ENCODE measurements around the gene SEC63. TPM values are rescaled to one million over a fixed set of nuclear protein-coding genes. Genes with fewer than 3 reads are reported as not detected.

The SEC63 gene
- total RNA-seq, 4 donors from 2014 or later: 24.2 to 44.9 (median 37.2) TPM

DNA sequence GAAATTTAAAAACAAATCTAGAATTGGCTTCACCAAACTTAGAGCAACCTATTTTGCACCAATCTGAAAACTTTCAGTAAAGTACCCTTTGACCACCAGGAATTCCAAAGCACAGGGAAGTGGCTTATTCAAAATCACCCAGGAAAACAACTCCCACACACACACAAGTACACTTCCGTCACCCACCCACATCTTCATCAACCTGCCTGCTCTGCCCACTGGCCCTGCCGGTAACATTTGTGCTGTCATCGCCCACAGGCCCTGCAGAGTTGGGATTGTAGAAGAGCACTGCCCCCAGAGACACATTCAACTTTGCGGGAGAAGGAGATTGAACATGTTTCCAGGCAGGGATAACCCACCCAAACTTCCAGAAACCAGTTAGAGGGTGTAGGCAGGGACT, 114.6 kb downstream of the SEC63 start:
- peaks cover 0 to 23% (median 0%) of the 10 kb centered on the region in 4 donors for H3K27me3 ChIP-seq
- H3K27ac ChIP-seq (replicated peaks in 1 of 4): no peak overlapping the region
- H3K9me3 ChIP-seq: no peaks in the 10 kb centered on the region
- no peak overlapping the region for H3K4me3 ChIP-seq
- TF ChIP-seq EP300 (IDR thresholded peaks at IDR 0.05) (no peak), POLR2A (IDR thresholded peaks at IDR 0.05; ENCODE audit: low read depth) (no peak)
- TF ChIP-seq, protein P1, sequence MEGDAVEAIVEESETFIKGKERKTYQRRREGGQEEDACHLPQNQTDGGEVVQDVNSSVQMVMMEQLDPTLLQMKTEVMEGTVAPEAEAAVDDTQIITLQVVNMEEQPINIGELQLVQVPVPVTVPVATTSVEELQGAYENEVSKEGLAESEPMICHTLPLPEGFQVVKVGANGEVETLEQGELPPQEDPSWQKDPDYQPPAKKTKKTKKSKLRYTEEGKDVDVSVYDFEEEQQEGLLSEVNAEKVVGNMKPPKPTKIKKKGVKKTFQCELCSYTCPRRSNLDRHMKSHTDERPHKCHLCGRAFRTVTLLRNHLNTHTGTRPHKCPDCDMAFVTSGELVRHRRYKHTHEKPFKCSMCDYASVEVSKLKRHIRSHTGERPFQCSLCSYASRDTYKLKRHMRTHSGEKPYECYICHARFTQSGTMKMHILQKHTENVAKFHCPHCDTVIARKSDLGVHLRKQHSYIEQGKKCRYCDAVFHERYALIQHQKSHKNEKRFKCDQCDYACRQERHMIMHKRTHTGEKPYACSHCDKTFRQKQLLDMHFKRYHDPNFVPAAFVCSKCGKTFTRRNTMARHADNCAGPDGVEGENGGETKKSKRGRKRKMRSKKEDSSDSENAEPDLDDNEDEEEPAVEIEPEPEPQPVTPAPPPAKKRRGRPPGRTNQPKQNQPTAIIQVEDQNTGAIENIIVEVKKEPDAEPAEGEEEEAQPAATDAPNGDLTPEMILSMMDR (IDR thresholded peaks at IDR 0.05): no peak
- H3K4me1 ChIP-seq: peaks cover 6 to 9% (median 8%) of the 10 kb centered on the region in 4 donors
- DNase-seq (ENCODE audit: extremely low spot score): no peak
- 82% methylated on average over 4 of the region's 4 CpGs for WGBS
- no peaks in the 10 kb centered on the region for H3K36me3 ChIP-seq
- intact Hi-C loops (cut with DNase I): no loop called here

DNA sequence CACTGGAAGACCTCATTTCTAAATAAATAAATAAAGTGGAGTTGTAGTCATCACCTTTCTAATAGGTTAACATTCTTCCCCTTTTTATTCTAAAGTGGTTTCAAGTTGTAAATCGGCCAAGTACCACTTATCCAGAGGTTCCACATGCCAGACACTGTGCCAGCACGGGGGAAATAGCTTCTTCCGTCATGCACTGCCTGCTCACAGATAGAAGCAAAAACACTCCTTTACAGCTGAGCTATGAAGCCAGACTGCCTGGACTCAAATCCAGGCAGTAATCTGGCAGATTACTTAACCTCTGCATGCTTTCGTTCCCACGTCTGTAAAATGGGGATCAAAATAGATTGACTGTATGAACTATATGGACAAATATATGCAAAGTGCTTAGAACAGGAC, 116.7 kb downstream of the SEC63 start:
- no peaks in the 10 kb centered on the region for H3K36me3 ChIP-seq
- H3K27me3 ChIP-seq: peaks cover 0 to 5% (median 0%) of the 10 kb centered on the region in 4 donors
- TF ChIP-seq EP300 (IDR thresholded peaks at IDR 0.05) (no peak), POLR2A (IDR thresholded peaks at IDR 0.05; ENCODE audit: low read depth) (no peak)
- TF ChIP-seq, protein P1 (IDR thresholded peaks at IDR 0.05): no peak
- no peak overlapping the region for H3K4me3 ChIP-seq
- 59% methylated on average over 5 of the region's 5 CpGs for WGBS
- intact Hi-C loops (cut with DNase I): no loop called here
- no peak overlapping the region for H3K27ac ChIP-seq (replicated peaks in 1 of 4)
- no peak for DNase-seq (ENCODE audit: extremely low spot score)
- no peaks in the 10 kb centered on the region for H3K9me3 ChIP-seq
- H3K4me1 ChIP-seq: no peaks in the 10 kb centered on the region

DNA sequence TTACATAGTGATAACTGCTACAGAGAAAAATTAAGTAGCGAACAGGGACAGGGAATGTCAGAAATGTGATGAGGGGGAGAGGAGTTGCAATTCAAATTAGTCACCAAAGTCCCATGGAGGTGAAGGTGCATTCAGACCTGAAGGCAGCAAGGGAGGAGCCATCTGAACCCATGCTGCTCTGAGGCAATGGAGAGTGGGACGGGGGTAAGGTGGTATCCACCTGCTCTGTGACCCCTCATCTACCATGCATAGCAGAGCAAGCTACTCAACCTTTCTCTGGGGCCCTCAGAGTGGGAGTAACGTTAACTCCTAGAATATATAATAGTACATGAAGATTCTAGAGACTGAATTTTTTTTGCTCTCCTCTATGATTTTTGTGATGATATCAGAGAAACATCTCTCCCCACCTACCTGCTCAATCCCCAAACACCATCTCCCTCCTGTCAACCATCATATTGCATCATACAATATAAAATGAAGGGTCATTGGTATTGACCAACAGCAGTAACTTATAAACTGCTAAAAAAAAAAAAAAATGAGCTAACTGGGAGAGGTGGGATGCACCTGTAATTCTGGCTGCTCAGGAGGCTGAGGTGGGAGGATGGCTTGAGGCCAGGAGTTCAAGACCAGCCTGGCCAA, 117.3 kb downstream of the SEC63 start:
- WGBS: 83% methylated on average over 3 of the region's 3 CpGs
- TF ChIP-seq, protein P1 (IDR thresholded peaks at IDR 0.05): no peak
- TF ChIP-seq POLR2A (IDR thresholded peaks at IDR 0.05; ENCODE audit: low read depth) (no peak), EP300 (IDR thresholded peaks at IDR 0.05) (no peak), POLR2AphosphoS5 (IDR thresholded peaks at IDR 0.05) (no peak)
- no peaks in the 10 kb centered on the region for H3K9me3 ChIP-seq
- intact Hi-C loops (cut with DNase I): no loop called here
- no peak overlapping the region for H3K4me3 ChIP-seq
- no peaks in the 10 kb centered on the region for H3K27me3 ChIP-seq
- H3K4me1 ChIP-seq: no peaks in the 10 kb centered on the region
- DNase-seq (ENCODE audit: extremely low spot score): no peak
- H3K36me3 ChIP-seq: no peaks in the 10 kb centered on the region
- no peak overlapping the region for H3K27ac ChIP-seq (replicated peaks in 1 of 4)

DNA sequence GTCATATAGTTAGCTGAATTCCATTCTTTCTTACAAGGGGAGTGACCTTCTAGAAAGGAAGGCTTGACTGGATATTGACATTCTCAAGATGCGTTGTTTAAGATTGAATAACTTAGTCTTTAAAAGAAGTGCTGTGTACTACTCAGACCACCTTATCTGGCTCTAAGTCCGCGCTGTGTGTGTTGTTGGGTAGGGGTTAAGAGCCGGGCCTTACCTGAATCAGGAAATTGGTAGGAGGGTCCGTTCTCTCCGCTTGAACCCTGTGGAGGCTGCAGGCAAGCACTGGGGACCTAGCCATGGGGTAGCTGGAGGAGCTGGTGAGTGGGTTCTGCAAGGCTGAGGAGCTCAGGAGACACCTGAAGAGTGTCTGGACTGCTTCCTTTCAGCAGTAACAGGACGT, 124.9 kb downstream of the SEC63 start:
- TF ChIP-seq POLR2A (IDR thresholded peaks at IDR 0.05; ENCODE audit: low read depth) (no peak), EP300 (IDR thresholded peaks at IDR 0.05) (no peak), POLR2AphosphoS5 (IDR thresholded peaks at IDR 0.05) (no peak)
- TF ChIP-seq, protein P1 (IDR thresholded peaks at IDR 0.05): no peak
- no peak for DNase-seq (ENCODE audit: extremely low spot score)
- Histone ChIP-seq H3K27me3 (no peaks in the 10 kb centered on the region), H3K4me1 (no peaks in the 10 kb centered on the region), H3K4me3 (no peak overlapping the region), H3K9me3 (no peaks in the 10 kb centered on the region), H3K36me3 (no peaks in the 10 kb centered on the region), H3K27ac (replicated peaks in 1 of 4) (no peak overlapping the region)
- 92% methylated on average over 7 of the region's 7 CpGs for WGBS
- intact Hi-C loops (cut with DNase I): no loop called here

Data from esophagus muscularis mucosa (tissue), 4 donors.